GM19452 (cell line): ENCODE results near the gene ZNF319.

Experiments
- ATAC-seq: cut with Tn5 transposase; IDR thresholded peaks from one replicate; pipeline ENCODE4 v1.9.1; 2021; ENCODE audit not compliant: unreplicated experiment

The ZNF319 gene

DNA sequence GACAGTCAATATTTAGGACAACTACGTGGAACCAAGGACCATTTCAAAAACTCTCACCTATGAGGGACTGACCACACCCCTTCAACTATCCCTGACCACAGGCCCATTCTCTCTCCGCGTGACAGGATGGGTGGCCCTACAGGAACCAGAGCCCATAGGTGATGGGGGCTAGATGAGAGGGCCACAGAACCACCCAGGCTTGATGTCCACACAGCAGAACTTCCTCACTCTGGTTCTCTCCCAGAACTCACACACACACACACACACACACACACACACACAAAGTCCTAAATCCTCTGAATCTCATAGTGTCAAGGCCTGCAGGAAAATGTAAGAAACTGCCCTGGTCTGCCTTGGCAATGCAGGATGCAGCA is 1.5 kb downstream of the ZNF319 start:
- ATAC-seq: no peak

DNA sequence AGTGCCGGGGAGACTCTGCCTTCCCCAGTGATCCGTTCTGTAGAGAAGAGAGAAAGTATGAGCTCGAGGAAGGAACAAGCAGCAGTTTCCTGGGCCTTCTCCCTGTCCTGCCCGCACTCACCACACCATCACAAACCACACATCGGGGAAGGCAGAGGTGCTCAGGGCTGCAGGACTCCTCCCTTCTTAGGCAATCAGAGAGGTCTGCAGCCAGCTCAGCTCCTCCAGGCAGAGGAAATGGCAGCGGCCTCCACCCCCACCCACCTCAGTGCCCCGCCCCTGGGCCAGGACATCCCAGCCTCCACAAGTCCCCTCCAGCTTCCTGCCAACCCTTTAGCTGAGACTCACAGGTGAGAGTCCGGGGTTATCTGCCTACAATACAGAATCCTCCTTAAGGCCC is 2.0 kb downstream of the ZNF319 start:
- ATAC-seq: no peak

DNA sequence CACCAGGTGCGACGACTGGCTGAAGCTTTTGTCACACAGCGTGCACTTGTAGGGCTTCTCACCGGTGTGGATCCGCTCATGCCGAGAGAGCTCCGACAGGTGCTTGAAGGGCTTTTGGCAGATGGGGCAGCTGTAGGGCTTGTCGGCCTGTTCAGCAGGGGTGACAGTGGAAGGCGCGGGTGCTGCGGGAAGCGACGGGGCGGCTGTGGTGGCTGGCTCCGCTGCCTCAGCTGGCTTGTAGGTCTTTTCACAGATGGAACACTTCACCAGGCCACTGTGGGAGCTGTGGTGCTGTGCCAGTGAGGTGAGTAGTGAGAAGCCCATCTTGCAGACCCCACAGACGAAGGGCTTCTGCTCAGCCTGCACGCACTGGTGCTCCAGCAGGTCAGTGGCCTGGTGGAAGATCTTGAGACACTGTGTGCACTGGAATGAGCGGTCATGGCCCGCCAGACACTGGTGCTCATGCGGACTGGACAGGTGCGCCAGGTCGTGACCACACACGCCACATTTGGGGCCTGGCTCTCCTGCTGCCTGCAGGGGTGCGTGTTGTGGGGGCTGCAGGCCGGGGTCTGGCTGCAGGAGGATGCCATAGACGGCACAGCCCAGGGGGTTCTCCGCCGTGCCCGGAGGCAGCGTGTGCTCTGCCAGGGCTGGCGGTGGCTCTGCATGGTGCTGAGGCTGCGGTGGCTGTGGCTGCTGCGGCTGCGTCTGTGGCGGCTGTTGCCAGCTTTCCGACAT is 2.8 kb downstream of the ZNF319 start:
- ATAC-seq: no peak

DNA sequence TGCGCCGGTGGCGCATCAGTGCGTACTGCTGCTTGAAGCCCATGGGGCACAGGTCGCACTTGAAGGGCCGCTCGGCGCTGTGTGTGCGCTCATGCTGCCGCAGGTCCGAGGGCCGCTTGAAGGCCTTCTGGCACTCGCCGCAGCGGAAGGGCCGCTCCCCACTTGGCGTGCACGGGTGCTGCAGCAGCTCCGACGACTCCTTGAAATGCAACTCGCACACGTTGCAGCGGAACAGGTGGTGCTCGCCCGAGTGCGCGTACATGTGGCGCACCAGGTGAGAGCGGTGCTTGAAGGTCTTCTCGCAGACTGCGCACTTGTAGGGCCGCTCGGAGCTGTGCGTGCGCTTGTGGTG is 3.3 kb downstream of the ZNF319 start:
- ATAC-seq: no peak

DNA sequence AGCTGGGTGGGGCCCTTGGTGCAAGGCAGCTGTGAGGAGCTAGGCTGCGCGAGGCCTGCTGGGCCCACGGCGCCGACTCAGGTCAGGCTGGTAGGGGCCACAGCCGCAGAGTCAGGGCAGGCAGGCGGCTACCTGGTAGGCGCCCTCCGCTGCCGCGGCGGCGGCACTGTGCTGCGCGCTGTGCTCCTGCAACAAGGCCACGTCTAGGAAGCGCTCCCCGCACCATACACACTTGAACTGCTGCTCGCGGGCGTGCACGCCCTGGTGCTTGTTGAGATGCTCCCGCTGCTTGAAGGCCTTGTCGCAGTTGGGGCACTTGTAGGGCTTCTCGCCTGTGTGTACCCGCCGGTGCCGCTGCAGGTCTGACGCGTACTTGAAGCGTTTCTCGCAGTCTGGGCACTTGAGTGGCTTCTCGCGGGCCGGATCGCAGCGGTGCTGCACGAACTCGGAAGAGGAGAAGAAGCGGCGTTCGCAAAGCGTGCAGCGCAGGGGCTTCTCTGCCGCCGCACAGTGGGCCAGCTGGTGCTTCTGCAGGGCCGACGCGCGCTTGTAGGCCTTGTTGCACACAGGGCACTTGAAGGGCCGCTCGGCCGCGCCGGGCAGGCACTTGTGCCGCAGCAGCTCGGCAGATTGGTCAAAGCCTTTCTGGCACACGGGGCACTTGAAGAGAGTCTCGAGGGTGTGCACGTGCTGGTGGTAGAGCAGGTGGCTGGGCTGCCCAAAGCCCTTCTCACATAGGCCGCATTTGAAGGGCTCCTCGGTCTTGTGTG is 3.9 kb downstream of the ZNF319 start:
- no peak for ATAC-seq

DNA sequence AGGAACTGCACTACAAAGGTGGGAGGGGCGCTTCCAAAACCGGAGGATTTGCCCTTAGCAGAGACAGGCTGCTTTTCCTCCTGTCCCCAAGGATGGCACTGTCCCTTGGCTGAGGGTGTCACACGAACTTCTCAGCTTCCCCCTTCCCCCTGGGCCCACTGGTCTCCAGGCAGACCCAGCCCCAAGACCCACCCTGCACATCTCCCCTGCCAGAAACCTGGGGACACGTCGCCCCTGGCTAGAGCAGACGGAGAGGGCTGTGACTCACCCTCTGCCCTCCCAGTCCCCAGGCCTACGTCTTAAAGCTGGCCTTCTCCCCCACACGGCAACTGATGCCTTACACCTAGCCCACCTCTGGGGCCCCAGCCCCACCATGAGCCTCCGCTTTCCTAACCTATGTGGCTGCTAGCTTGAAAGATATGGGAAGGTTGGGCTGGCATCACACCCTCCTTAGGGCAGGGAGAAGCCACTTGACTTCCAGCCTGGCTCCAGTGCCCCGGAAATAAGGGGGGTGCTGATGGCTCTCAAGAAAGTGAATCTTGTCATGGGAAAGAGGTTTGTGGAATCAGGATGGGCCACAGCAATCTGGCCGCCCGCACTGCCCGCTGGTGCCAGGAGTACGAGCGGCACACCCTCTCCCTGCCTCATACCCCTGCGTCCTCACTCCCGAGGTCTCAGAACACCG is 4.6 kb downstream of the ZNF319 start:
- no peak for ATAC-seq

DNA sequence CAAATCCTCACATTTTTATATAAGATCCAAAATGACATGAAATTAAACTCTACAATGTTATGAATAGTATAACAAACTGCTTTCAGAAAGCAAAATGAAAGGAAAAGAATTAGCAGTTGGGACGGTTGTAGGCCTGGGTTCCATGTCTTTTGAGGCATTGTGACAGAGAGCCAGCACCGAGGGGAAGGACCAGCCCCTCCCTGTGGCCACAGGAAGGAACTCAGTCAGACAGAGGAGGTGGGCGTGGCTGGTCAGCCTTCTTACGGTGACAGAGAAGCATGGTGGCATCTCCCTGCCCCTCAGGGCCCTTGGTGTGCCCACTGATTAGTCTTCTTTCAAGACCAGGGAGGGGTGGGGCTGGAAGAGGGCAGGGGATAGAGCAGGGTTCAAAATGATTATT is 5.7 kb downstream of the ZNF319 start:
- no peak for ATAC-seq

DNA sequence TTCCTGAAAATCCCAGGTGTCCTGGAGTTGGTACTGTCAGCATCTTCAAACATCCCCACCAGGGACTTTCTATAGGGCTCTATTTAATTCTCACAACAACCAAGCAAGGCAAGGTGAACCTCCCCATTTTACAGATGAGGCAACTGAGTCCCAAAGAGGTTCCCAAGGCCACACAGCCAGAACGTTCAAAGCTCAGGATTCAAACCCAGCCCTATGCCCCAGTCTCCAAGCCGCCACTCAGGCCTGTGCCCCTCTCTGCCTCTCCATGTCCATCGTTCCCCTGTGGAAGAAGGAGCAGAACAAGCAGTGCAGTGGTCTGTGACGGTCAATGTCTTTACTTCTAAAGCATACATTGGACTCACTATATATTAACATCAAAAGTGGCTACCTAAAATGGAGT is 6.1 kb downstream of the ZNF319 start:
- no peak for ATAC-seq

DNA sequence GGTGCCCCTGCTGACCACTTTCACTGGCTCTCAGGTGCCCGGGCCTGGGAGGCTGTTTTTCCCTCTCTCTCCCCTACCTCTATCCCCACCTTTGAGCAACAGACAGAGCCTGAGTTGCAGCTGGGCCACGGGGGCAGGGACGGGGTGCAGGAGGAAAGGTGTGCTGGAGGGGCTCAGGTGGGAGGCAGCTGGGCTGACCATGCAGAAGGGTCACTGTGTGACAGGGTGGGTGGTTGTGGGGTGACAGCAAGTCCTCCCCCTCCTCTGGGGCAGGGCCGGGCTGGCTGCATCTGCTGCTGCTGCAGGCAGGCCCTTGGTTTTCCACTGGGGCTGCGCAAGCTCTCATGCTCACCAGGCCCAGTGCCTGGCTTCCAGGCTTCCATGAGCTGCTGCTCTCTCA is 6.6 kb downstream of the ZNF319 start:
- ATAC-seq: no peak

DNA sequence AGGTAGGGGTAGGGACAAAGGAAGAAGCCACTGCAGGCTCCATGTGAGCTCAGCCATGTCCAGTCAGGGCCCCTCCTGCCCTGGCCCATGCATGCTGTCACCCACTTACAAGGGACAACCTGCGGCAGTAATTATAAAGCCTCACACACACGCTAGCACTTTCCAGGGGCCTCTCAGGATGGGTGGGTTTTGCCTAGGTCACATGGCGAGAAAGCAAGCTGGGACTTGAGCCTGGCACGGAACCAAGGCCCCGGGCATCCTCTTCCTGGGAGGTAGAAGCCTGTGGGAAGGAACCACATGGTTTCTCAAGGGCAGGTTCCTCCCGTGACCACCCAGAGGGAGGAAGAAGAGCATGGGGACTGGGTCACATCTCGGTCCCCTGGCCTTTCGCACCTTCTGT is 7.0 kb downstream of the ZNF319 start:
- no peak for ATAC-seq

DNA sequence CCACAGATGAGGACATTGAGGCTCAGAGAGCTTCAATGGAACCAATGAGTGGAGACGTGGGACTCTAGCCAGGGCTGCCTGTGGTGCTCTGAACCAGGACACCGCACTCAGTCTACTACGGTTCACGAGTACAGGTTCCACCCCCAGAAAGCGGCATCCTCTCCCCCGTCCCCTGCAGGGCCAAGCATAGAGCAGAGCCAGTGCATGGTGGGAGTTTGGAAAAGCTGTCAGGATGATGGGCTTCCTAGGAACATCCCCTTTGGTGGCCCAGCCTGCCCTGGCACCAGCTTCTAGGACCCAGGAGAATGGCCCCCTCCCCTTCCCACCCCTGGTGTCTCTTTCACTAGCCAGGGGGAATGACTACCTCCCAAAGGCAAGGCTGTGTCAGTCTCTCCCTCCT is 8.4 kb downstream of the ZNF319 start:
- ATAC-seq: no peak

DNA sequence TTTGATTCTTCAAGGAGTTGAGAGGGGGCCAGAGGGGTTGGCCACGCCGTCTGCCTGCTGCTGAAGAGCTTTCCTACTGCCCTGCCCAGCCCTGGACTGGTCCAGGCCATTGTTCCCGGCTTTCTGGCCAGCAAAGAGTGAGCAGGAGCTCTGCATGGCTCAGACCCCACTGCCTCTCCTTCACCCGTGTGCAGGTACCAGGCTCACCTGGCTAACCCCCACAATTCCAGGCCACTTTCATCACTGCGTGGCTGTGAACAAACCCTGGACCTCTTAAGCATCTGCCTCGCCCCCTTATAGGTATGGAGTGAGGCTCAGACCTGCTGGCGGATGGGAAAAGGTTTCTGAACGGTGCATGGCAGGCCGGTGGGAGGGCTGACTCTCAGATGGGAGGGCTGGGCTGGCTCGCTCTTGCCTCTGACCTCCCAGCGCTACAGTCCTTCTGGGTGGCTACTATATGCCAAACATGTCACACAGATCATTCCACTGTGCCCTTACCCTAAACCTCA is 8.9 kb downstream of the ZNF319 start:
- no peak for ATAC-seq

DNA sequence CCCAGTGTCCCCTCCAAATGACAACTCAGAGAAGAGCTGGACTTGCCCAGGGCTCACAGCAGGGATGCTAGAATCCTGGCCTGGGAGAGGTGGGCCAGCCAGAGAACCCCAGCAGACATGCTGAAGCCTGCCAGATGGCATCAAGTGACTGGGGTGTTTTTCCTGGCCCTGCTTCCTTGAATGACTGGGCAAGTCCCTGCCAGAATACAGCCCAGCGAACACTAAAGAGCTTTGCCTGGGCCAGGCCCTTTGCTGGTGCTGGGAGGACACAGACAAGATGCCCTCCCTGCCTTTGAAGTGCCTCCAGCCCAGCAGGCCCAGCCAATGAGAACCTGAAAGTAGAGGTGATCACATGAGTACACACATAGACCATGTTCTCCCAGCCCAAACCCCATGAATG is 11.5 kb downstream of the ZNF319 start:
- no peak for ATAC-seq

DNA sequence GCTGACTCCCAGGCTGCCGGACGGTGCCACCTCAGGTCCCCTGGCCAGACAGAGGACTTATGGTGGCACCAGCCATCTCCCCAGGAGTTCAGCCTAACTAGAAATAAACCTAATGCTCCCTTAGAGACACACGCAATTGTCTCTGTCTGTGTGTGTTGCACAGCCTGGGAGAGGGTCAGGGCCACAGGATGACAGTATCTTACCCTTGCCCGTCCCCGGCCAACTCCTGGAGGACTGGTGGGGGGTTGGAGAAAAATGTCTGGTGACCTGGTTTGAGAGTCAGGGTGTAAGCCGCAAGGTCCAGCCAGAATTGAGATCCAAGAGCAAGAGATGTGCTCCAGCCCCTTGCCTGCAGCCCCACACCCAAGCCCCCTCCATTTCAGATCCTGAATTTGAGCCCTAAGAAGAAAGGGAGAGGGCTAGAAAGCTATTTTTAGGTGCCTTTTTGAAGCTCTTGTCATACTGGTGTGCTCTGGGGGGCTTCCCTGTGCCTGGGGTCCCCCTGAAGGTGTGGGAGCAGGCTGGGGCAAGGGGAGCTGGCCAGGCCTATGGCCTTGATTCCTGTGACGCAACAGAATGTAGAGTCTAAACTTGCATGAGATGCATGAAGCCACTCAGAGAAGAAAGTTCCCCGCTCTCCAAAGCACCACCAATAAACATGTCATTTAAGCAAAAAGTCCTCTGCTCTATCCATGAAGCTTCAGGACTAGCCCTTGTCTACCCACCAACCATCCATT is 12.9 kb downstream of the ZNF319 start:
- ATAC-seq: no peak

DNA sequence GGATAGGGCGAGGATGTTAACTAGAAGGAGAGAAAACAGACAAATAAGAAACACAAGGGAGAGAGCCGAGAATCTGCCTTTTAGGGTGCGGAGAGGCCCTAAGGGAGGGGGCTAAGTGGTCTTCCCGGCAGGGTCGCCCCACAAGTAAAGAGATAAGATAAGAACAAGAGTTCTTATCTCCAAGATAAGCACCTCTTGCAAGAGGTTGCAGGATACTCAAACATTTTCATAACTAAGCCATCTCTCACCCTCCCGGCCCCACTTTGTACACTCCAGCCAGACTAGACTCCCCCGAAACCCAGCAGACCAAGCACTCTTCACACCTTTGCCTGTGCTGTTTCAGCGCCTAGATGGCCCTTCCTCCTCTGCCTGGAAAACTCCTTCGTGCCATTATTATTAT is 14.3 kb downstream of the ZNF319 start:
- ATAC-seq: no peak

DNA sequence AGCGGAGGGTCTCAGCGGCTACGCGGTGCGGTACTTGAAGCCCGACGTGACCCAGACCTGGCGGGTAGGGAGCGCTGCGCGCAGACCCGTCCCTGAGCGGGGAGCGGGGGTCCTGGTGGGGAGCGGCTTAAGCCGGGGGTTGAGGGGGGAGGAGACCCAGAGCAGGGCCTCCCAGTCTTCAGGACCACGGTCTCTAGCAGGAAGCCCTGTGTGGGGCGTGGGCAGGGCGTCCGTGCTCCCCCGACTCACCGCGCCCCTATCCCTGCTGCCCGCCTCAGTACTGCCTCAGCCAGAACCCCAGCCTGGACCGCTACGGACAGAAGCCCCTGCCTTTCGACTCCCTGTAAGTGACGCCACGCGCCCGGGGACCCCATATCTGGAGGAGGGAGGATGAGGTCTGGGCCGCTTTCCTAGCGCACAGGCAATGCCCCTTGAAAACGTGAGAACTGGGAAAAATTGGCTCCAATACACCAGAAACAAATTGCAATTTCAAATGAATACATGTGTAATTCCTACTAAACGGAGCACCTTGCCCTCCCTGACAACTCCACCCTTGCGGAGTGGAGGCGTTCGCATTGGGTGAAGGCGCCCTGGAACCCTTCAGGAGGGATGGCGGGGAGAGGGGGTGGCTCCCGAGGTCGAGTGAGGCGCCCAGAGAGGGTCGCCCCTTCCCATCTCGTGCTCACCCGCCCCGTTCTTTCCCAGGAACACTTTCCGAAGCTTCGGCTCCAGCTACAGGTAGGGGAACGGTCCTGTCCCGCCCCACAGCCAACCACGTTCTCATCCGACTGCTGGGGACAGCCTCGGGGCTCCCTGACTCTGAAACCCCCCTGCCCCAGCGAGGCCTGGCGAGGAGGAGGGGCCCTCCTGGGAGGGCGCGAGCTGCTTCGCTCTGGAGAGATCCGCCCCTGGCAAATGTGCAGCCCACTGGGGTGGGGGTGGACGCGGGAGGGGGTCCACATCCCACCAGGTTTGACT is 15.0 kb downstream of the ZNF319 start:
- ATAC-seq: no peak

DNA sequence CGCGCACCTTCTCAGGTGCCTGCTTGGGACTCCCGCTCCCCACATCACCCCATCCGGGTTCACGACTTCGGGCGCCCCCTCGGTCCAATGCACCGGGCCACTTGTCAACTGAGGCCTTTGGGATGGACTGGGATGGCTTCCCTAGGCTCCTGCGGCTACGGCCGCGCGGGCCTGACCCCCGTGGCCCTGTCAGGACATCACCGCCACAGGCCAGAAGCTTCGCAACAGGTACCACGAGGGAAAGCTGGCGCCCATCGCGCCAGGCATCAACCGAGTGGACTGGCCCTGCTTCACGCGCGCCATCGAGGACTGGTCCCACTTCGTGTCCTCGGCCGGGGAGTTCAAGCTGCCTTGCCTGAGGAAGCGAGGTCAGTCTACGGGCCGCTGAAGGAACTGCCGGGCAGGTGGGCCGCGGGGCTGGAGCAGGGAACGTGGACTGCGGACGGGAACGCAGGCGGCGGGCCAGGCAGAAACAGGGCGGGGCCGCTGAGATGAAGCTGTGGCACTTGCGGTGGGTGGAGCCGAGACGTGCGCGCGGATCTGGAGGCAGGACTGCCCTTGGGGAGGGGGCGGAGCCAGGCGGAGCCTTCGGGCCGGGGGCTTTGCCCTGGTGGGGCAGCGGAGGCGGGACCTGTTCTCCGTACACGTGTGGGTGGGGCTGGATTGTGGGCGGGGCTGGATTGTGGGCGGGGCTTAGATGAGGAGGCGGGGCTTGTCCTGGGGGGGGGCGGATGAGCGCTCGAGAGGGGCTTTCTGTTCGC is 15.8 kb downstream of the ZNF319 start:
- ATAC-seq: peak; percentile 57

DNA sequence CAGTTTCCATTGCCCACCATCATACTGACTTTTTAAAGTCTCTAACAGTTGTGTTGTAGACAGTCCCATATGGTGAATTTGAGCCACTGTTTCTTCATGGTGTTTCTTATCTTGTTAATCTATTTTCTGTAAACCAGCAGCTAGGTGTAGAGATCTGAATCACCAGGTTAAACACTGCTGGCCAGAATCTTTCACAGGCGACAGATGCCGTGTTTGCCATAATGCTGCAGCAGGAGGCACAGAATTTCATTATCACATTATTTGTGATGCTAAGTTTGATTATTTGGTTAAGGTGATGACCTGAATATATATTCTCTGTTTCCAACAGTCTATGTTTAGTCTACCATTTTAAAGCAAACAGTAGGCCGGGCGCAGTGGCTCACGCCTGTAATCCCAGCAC is 18.1 kb downstream of the ZNF319 start:
- no peak for ATAC-seq

DNA sequence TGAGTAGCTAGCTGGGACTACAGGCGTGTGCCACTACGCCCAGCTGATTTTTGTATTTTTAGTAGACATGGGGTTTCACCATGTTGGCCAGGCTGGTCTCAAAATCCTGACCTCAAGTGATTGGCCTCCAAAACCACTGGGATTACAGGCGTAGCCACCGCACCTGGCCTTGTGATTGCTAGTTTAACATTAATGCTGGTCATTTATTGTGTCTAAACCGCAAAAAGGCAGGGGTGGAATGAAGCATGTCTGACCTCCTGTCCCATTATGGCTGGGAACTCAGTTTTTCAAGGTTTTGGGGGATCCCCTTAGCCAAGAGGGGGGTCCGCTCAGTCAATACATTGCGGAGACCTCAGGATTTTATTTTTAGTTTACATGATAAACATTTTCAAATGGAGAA is 18.8 kb downstream of the ZNF319 start:
- ATAC-seq: no peak
